Smooth muscle cell (in vitro differentiated cells): ENCODE data around the gene EHMT1. TPM values are rescaled to one million over a fixed set of nuclear protein-coding genes. Genes with fewer than 3 reads are reported as not detected.

Experiments used
- DNase-seq: peaks from one replicate; lab custom pipeline; 2025; ENCODE audit not compliant: unreplicated experiment; lab: John Stamatoyannopoulos, UW
- H2AFZ ChIP-seq: fragments of 200-600 bp; sonication (generic); 2 replicates; pipeline ENCODE4 v1.6.0; 2016; ENCODE audit warnings: antibody characterized with exemption, low read depth, mild to moderate bottlenecking
- H3F3A ChIP-seq: fragments of 200-600 bp; sonication (generic); 2 replicates; pipeline ENCODE4 v1.6.0; 2017; ENCODE audit warnings: antibody characterized with exemption, low read depth
- H3K27ac ChIP-seq: fragments of 200-600 bp; sonication (generic); 2 replicates; pipeline ENCODE4 v1.5.1; 2016; ENCODE audit warnings: low read depth, mild to moderate bottlenecking
- H3K27me3 ChIP-seq: fragments of 200-600 bp; sonication (generic); 2 replicates; pipeline ENCODE4 v1.6.1; 2016; ENCODE audit warnings: low read depth, mild to moderate bottlenecking
- H3K36me3 ChIP-seq: fragments of 200-600 bp; sonication (generic); 2 replicates; pipeline ENCODE4 v1.5.1; 2016; ENCODE audit warnings: low read depth
- H3K4me1 ChIP-seq: fragments of 200-600 bp; sonication (generic); 2 replicates; pipeline ENCODE4 v1.5.1; 2016; ENCODE audit warnings: low read depth
- H3K4me2 ChIP-seq: fragments of 200-600 bp; sonication (generic); 2 replicates; pipeline ENCODE4 v1.6.0; 2016; ENCODE audit warnings: mild to moderate bottlenecking
- H3K4me3 ChIP-seq: fragments of 200-600 bp; sonication (generic); 2 replicates; pipeline ENCODE4 v1.5.1; 2016; ENCODE audit warnings: mild to moderate bottlenecking
- H3K79me2 ChIP-seq: fragments of 200-600 bp; sonication (generic); 2 replicates; pipeline ENCODE4 v1.6.0; 2016; ENCODE audit warnings: low read depth, mild to moderate bottlenecking
- H3K9ac ChIP-seq: fragments of 200-600 bp; sonication (generic); 2 replicates; pipeline ENCODE4 v1.6.0; 2016; ENCODE audit warnings: low read depth
- H3K9me3 ChIP-seq: fragments of 200-600 bp; sonication (generic); replicated peaks from 2 replicates; pipeline ENCODE4 v1.5.1; 2016; ENCODE audit warnings: low read depth
- H4K20me1 ChIP-seq: fragments of 200-600 bp; sonication (generic); 2 replicates; pipeline ENCODE4 v1.6.0; 2016; ENCODE audit warnings: low read depth
- CTCF ChIP-seq: fragments of 200-600 bp; sonication (generic); IDR thresholded peaks from 2 replicates; pipeline ENCODE4 v1.5.1; 2017; ENCODE audit warnings: borderline replicate concordance, mild to moderate bottlenecking, antibody characterized with exemption; ENCODE audit not compliant: insufficient read depth, poor library complexity, severe bottlenecking
- WGBS: methylation state at CpG from one replicate; pipeline ENCODE4 v1.1.7; 2016; ENCODE audit warnings: low lambda C conversion rate; 5-methylcytosine and 5-hydroxymethylcytosine counted together
- polyA plus RNA-seq: library from polyadenylated mRNA; unstranded; fragments of >200 nt; fragmentation: Nextera tagmentation; extraction: Ambion mirVana; gene quantifications from 2 replicates; pipeline ENCODE4 v1.2.1, GENCODE V29; 2016
- total RNA-seq: library from RNA; depleted of rRNA; stranded (reverse); fragments of >200 nt; gene quantifications from 2 replicates; pipeline ENCODE4 v1.2.3, GENCODE V29; 2014

The EHMT1 gene
- total and polyA plus RNA-seq, 2 experiments from 2014 or later: 23.1 to 34.1 TPM

DNA sequence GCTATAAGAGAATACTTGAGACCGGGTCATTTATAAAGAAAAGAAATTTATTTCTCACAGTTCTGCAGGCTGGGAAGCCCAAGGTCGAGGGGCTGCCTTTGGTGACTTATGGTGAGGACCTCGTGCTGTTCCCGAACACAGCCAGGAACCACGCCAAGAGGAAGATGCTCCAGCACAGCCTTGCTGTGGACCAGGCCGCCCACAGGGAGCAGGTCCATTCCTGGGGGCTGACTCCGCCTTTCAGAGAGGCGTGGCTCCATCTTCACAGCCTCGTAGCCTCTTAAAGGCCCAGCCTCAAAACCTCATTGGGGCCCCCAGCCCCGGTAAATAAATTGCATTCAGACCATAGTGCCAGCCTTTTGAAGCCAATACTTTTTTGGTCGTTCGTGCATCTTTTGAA, 165.2 kb downstream of the EHMT1 start:
- Histone ChIP-seq H3K27me3 (no peaks in the 10 kb centered on the region), H3K4me2 (no peak overlapping the region), H3K9ac (no peak overlapping the region), H3K79me2 (no peaks in the 10 kb centered on the region), H3K36me3 (peaks cover 4% of the 10 kb centered on the region), H3K4me1 (no peaks in the 10 kb centered on the region), H3F3A (no peaks in the 10 kb centered on the region), H3K4me3 (no peak overlapping the region), H3K9me3 (no peaks in the 10 kb centered on the region), H2AFZ (no peak overlapping the region), H4K20me1 (peaks cover 57% of the 10 kb centered on the region), H3K27ac (no peak overlapping the region)
- no peak for TF ChIP-seq CTCF
- DNase-seq: no peak
- WGBS: 96% methylated on average over 12 of the region's 12 CpGs

- 89% methylated on average over 17 of the region's 20 CpGs for WGBS
- no peaks in the 10 kb centered on the region for H3F3A ChIP-seq
- DNase-seq: no peak
- TF ChIP-seq CTCF: no peak
- H3K4me1 ChIP-seq: no peaks in the 10 kb centered on the region
- H3K27me3 ChIP-seq: no peaks in the 10 kb centered on the region
- H3K4me3 ChIP-seq: no peak overlapping the region
- H2AFZ ChIP-seq: no peak overlapping the region
- H3K4me2 ChIP-seq: no peak overlapping the region
- no peak overlapping the region for H3K9ac ChIP-seq
- H3K27ac ChIP-seq: no peak overlapping the region
- H3K79me2 ChIP-seq: no peaks in the 10 kb centered on the region
- H3K36me3 ChIP-seq: peaks cover 4% of the 10 kb centered on the region
- H3K9me3 ChIP-seq: no peaks in the 10 kb centered on the region
- H4K20me1 ChIP-seq: peaks cover 65% of the 10 kb centered on the region
Observed at GRCh38 chr9:137784641-137785513, 166.1 kb downstream of the EHMT1 start.

GRCh38 chr9:137785704-137786161, 166.9 kb downstream of the EHMT1 start:
- no peak overlapping the region for H3K4me2 ChIP-seq
- no peaks in the 10 kb centered on the region for H3F3A ChIP-seq
- no peak overlapping the region for H3K27ac ChIP-seq
- H3K9me3 ChIP-seq: no peaks in the 10 kb centered on the region
- H3K9ac ChIP-seq: no peak overlapping the region
- H4K20me1 ChIP-seq: peaks cover 70% of the 10 kb centered on the region
- no peaks in the 10 kb centered on the region for H3K4me1 ChIP-seq
- H3K4me3 ChIP-seq: no peak overlapping the region
- no peaks in the 10 kb centered on the region for H3K27me3 ChIP-seq
- no peak overlapping the region for H2AFZ ChIP-seq
- TF ChIP-seq CTCF: no peak
- 83% methylated on average over 16 of the region's 16 CpGs for WGBS
- no peak for DNase-seq
- no peaks in the 10 kb centered on the region for H3K79me2 ChIP-seq
- H3K36me3 ChIP-seq: peaks cover 4% of the 10 kb centered on the region

DNA sequence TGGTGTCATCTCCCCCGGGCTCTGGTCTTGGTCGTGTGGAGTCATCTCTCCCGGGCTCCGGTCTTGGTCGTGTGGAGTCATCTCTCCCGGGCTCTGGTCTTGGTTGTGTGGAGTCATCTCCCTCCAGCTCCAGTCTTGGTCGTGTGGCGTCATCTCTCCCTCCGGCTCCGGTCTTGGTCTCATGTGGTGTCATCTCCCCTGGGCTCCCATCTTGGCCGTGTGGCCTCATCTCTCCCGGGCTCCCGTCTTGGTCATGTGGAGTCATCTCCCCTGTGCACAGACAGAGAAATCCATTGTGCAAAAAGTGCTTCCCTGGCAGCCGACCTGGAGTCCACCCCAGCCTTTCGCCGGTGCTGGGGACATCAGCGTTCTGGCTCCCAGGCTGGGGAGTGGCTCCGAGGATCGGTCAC, 167.7 kb downstream of the EHMT1 start:
- no peak for DNase-seq
- Histone ChIP-seq H4K20me1 (peaks cover 70% of the 10 kb centered on the region), H3K4me3 (no peak overlapping the region), H3K36me3 (peaks cover 4% of the 10 kb centered on the region), H3K27ac (no peak overlapping the region), H3K9ac (no peak overlapping the region), H2AFZ (no peak overlapping the region), H3K79me2 (no peaks in the 10 kb centered on the region), H3K27me3 (no peaks in the 10 kb centered on the region), H3K9me3 (no peaks in the 10 kb centered on the region), H3K4me1 (no peaks in the 10 kb centered on the region), H3F3A (no peaks in the 10 kb centered on the region), H3K4me2 (no peak overlapping the region)
- no peak for TF ChIP-seq CTCF
- 85% methylated on average over 19 of the region's 19 CpGs for WGBS
